DOHH2 (cell line): ENCODE results near the gene MTHFR.

Source experiments
- H3F3A ChIP-seq: fragments of 200-600 bp; sonication (generic), shearing (Covaris generic); 2 replicates; pipeline ENCODE4 v1.6.0; 2016; ENCODE audit warnings: antibody characterized with exemption, mild to moderate bottlenecking; ENCODE audit not compliant: control insufficient read depth, insufficient read depth
- H3K27ac ChIP-seq: fragments of 200-600 bp; sonication (generic); 2 replicates; pipeline ENCODE4 v1.5.1; 2014; ENCODE audit warnings: low read depth, mild to moderate bottlenecking, low read length, moderate library complexity
- H3K27me3 ChIP-seq: fragments of 200-600 bp; sonication (generic); 2 replicates; pipeline ENCODE4 v1.6.1; 2014; ENCODE audit warnings: mild to moderate bottlenecking, low read length, mixed read lengths; ENCODE audit not compliant: control insufficient read depth
- H3K36me3 ChIP-seq: fragments of 200-600 bp; sonication (generic); 2 replicates; pipeline ENCODE4 v1.6.1; 2014; ENCODE audit warnings: mild to moderate bottlenecking, low read length, moderate library complexity, mixed read lengths; ENCODE audit not compliant: control insufficient read depth
- H3K4me1 ChIP-seq: fragments of 200-600 bp; sonication (generic); 2 replicates; pipeline ENCODE4 v1.6.1; 2014; ENCODE audit warnings: mild to moderate bottlenecking, low read length, mixed read lengths; ENCODE audit not compliant: control insufficient read depth
- H3K4me2 ChIP-seq: fragments of 200-600 bp; sonication (generic); 2 replicates; pipeline ENCODE4 v1.6.0; 2014; ENCODE audit warnings: mild to moderate bottlenecking, low read length, moderate library complexity
- H3K4me3 ChIP-seq: fragments of 200-600 bp; sonication (generic); 2 replicates; pipeline ENCODE4 v1.5.1; 2014; ENCODE audit warnings: mild to moderate bottlenecking, low read length, mixed read lengths
- H3K79me2 ChIP-seq: fragments of 200-600 bp; sonication (generic); 2 replicates; pipeline ENCODE4 v1.6.1; 2014; ENCODE audit warnings: mild to moderate bottlenecking, low read length, mixed read lengths; ENCODE audit not compliant: control insufficient read depth
- H3K9me2 ChIP-seq: fragments of 200-600 bp; sonication (generic); replicated peaks from 2 replicates; pipeline ENCODE4 v1.6.1; 2014; ENCODE audit warnings: mild to moderate bottlenecking, low read length, mixed read lengths; ENCODE audit not compliant: control insufficient read depth
- H3K9me3 ChIP-seq: fragments of 200-600 bp; sonication (generic); 2 replicates; pipeline ENCODE4 v1.6.1; 2014; ENCODE audit warnings: antibody characterized with exemption, low read length, mixed read lengths; ENCODE audit not compliant: control insufficient read depth, insufficient read depth
- H4K20me1 ChIP-seq: fragments of 200-600 bp; sonication (generic); 2 replicates; pipeline ENCODE4 v1.6.0; 2014; ENCODE audit warnings: low read depth, mild to moderate bottlenecking, antibody characterized with exemption, low read length, moderate library complexity; ENCODE audit not compliant: control insufficient read depth, insufficient read depth
- EZH2phosphoT487 ChIP-seq: fragments of 200-600 bp; sonication (generic); IDR thresholded peaks from 2 replicates; pipeline ENCODE4 v1.6.1; 2017; ENCODE audit warnings: borderline replicate concordance, mild to moderate bottlenecking, antibody characterized with exemption, low read length, moderate library complexity, mixed read lengths
- TF ChIP-seq, protein P1 (sequence below): fragments of 200-600 bp; sonication (generic); IDR thresholded peaks from one replicate; pipeline ENCODE4 v1.5.1; 2014; ENCODE audit warnings: antibody characterized with exemption, mild to moderate bottlenecking, low read depth, low read length; ENCODE audit not compliant: poor library complexity, severe bottlenecking

The MTHFR gene

DNA sequence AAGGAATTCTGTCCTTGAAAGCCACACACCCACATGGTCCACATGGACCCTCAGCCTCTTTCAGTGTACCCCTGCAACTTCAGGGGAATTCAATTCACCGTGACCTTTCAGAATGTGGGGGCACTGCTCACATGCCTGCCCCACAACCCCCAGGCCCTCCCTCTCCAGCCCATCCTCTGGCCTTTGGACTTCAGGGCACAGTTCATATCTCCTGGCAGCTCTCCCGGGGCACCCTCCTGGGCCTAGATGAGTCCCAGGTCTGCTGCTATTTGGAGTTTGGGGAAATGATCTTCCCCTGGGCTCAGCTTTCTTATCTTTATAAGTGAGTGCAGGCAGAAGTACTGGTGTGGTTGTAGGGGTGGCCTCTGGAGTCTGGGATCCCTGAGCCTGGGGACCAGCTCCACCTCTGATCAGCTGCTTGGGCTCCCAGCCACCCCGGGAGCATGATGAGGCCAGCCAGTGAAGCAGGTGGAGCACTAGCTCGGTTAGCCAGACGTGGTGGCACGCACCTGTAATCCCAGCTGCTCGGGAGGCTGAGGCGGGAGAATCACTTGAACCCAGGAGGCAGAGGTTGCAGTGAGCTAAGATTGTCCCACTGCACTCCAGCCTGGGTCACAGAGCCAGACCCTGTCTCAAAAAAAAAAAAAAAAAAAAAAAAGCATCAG lies 28.0 kb downstream of the MTHFR start:
- Histone ChIP-seq H3K9me2 (no peaks in the 10 kb centered on the region), H3K4me1 (no peaks in the 10 kb centered on the region; the same call in 1 of the 2 replicates), H3K27ac (no peak overlapping the region), H3F3A (no peaks in the 10 kb centered on the region), H3K36me3 (no peaks in the 10 kb centered on the region), H3K27me3 (no peaks in the 10 kb centered on the region), H3K4me3 (no peak overlapping the region), H3K4me2 (no peak overlapping the region), H4K20me1 (no peaks in the 10 kb centered on the region), H3K9me3 (no peaks in the 10 kb centered on the region), H3K79me2 (no peaks in the 10 kb centered on the region)
- TF ChIP-seq EZH2phosphoT487 = no peak
- TF ChIP-seq, protein P1, sequence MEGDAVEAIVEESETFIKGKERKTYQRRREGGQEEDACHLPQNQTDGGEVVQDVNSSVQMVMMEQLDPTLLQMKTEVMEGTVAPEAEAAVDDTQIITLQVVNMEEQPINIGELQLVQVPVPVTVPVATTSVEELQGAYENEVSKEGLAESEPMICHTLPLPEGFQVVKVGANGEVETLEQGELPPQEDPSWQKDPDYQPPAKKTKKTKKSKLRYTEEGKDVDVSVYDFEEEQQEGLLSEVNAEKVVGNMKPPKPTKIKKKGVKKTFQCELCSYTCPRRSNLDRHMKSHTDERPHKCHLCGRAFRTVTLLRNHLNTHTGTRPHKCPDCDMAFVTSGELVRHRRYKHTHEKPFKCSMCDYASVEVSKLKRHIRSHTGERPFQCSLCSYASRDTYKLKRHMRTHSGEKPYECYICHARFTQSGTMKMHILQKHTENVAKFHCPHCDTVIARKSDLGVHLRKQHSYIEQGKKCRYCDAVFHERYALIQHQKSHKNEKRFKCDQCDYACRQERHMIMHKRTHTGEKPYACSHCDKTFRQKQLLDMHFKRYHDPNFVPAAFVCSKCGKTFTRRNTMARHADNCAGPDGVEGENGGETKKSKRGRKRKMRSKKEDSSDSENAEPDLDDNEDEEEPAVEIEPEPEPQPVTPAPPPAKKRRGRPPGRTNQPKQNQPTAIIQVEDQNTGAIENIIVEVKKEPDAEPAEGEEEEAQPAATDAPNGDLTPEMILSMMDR = no peak

DNA sequence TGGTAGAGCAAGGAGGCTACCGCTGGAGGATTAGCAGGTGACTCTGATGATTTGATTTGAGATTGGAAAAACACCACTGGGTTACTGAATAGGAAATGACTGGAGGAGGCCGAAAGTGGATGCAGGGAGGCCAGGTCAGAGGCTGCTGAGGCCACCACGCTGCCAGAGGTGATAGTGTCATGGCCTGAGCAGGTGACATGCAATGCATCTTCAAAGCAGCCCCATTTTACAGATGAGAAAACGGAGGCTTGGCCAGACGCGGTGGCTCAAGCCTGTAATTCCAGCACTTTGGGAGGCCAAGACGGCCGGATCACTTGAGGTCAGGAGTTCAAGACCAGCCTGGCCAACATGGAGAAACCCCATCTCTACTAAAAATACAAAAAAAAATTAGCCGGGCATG lies 31.0 kb downstream of the MTHFR start:
- Histone ChIP-seq H4K20me1 (no peaks in the 10 kb centered on the region), H3F3A (peaks cover 2% of the 10 kb centered on the region; the same call in 1 of the 2 replicates), H3K4me2 (no peak overlapping the region), H3K9me3 (no peaks in the 10 kb centered on the region), H3K4me1 (peaks cover 12% of the 10 kb centered on the region), H3K79me2 (no peaks in the 10 kb centered on the region), H3K27me3 (no peaks in the 10 kb centered on the region), H3K36me3 (no peaks in the 10 kb centered on the region), H3K27ac (no peak overlapping the region), H3K4me3 (no peak overlapping the region), H3K9me2 (no peaks in the 10 kb centered on the region)
- no peak for TF ChIP-seq EZH2phosphoT487
- TF ChIP-seq, protein P1 = no peak

DNA sequence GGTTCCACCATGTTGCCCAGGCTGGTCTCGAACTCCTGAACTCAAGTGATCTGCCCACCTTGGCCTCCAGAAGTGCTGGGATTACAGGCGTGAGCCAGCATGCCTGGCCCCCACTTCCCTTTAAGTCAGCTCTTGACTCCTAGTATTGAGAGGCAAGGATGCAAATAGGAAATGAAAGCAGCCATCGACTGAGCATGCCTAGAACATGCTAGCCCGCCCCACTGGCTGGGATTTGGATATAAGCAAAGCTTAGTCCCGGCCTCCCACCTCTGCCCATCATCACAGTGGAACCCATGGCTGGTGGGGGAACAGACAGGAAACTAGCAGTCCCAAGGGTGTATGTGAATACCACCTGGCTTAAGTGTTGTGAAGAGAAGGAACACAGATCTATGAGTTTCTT lies 33.3 kb downstream of the MTHFR start:
- Histone ChIP-seq H3K4me3 (no peak overlapping the region), H3K27ac (no peak overlapping the region)

More for the DNA sequence above, 33.3 kb downstream of the MTHFR start:
- no peaks in the 10 kb centered on the region for H3K9me3 ChIP-seq
- peak overlapping the region; percentile 32 for H3K4me2 ChIP-seq
- H3K36me3 ChIP-seq = no peaks in the 10 kb centered on the region
- H3F3A ChIP-seq = peaks cover 2% of the 10 kb centered on the region; the same call in 1 of the 2 replicates
- H3K4me1 ChIP-seq = peaks cover 12% of the 10 kb centered on the region
- no peaks in the 10 kb centered on the region for H3K79me2 ChIP-seq
- no peaks in the 10 kb centered on the region for H4K20me1 ChIP-seq
- H3K9me2 ChIP-seq = no peaks in the 10 kb centered on the region
- TF ChIP-seq, protein P1 = no peak
- TF ChIP-seq EZH2phosphoT487 = no peak
- no peaks in the 10 kb centered on the region for H3K27me3 ChIP-seq
